HepG2 (cell line): ENCODE data around the gene DUSP7.

Experiments
- GTF2F1 ChIP-seq: fragments of 150-350 bp; IDR thresholded peaks from 2 replicates; pipeline ENCODE4 v1.6.1; 2014; ENCODE audit warnings: low read length
- HDAC6 ChIP-seq: fragments of 200-600 bp; sonication (generic); IDR thresholded peaks from 2 replicates; pipeline ENCODE4 v1.7.0; 2017; ENCODE audit warnings: mild to moderate bottlenecking, antibody characterized with exemption, low read length, low read depth
- NFE2 ChIP-seq: sonication (generic); formaldehyde crosslinking; IDR thresholded peaks from 2 replicates; pipeline ENCODE4 v1.4.0; 2020; ENCODE audit warnings: missing genetic modification reagents
- POLR2A ChIP-seq, 2 experiments: IDR thresholded peaks; 2 replicates each; pipeline ENCODE4 v1.6.1; 2011; ENCODE audit warnings: low read depth in 2 of 2, low read length in 2 of 2, mild to moderate bottlenecking in 1 of 2, moderate library complexity in 1 of 2; ENCODE audit not compliant: insufficient read depth in 1 of 2
- POLR2AphosphoS2 ChIP-seq: IDR thresholded peaks from 2 replicates; pipeline ENCODE4 v1.6.1; 2011; ENCODE audit warnings: low read depth, low read length, improper control_type of control experiment
- SMYD3 ChIP-seq: sonication (generic); formaldehyde crosslinking; IDR thresholded peaks from 2 replicates; pipeline ENCODE4 v1.8.1; 2023; ENCODE audit warnings: mild to moderate bottlenecking, missing genetic modification reagents
- TAF1 ChIP-seq: sonication (generic); formaldehyde crosslinking; IDR thresholded peaks from 2 replicates; pipeline ENCODE4 v1.4.0; 2020; ENCODE audit warnings: missing genetic modification reagents
- TBP ChIP-seq: sonication (generic); formaldehyde crosslinking; IDR thresholded peaks from 2 replicates; pipeline ENCODE4 v1.5.0; 2020; ENCODE audit warnings: missing genetic modification reagents
- YEATS4 ChIP-seq: sonication (generic); formaldehyde crosslinking; IDR thresholded peaks from 2 replicates; pipeline ENCODE4 v1.4.0; 2020; ENCODE audit warnings: missing genetic modification reagents, borderline replicate concordance
- YY1 ChIP-seq: IDR thresholded peaks from 2 replicates; pipeline ENCODE4 v1.6.1; 2011; ENCODE audit warnings: low read length, low read depth, moderate library complexity, mild to moderate bottlenecking; ENCODE audit not compliant: insufficient read depth, insufficient replicate concordance
- TF ChIP-seq, protein P1 (sequence below): sonication (generic); formaldehyde crosslinking; IDR thresholded peaks from 2 replicates; pipeline ENCODE4 v1.5.0; 2020; ENCODE audit warnings: mild to moderate bottlenecking, missing genetic modification reagents, moderate library complexity

GRCh38 chr3:52056521-52056967 lies at the start of gene DUSP7:
- TF ChIP-seq POLR2A (IDR thresholded peaks at IDR 0.05; ENCODE audit: insufficient read depth in 1 of 2, low read depth in 2 of 2, low read length in 2 of 2) (no peak), GTF2F1 (no peak), HDAC6 (no peak), POLR2AphosphoS2 (no peak), TAF1 (CRISPR knock-in tag) (no peak), NFE2 (CRISPR knock-in tag) (no peak), TBP (no peak), YY1 (no peak), SMYD3 (CRISPR knock-in tag) (no peak), YEATS4 (no peak)
- TF ChIP-seq, protein P1, sequence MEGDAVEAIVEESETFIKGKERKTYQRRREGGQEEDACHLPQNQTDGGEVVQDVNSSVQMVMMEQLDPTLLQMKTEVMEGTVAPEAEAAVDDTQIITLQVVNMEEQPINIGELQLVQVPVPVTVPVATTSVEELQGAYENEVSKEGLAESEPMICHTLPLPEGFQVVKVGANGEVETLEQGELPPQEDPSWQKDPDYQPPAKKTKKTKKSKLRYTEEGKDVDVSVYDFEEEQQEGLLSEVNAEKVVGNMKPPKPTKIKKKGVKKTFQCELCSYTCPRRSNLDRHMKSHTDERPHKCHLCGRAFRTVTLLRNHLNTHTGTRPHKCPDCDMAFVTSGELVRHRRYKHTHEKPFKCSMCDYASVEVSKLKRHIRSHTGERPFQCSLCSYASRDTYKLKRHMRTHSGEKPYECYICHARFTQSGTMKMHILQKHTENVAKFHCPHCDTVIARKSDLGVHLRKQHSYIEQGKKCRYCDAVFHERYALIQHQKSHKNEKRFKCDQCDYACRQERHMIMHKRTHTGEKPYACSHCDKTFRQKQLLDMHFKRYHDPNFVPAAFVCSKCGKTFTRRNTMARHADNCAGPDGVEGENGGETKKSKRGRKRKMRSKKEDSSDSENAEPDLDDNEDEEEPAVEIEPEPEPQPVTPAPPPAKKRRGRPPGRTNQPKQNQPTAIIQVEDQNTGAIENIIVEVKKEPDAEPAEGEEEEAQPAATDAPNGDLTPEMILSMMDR (CRISPR knock-in tag): no peak
